ENCODE data around the gene INA.
"Not testable (repeated sequence)": the region's sequence is repeated elsewhere in the genome, so short reads cannot be mapped to it uniquely, and the experiment has no call there.

INA gene

DNA sequence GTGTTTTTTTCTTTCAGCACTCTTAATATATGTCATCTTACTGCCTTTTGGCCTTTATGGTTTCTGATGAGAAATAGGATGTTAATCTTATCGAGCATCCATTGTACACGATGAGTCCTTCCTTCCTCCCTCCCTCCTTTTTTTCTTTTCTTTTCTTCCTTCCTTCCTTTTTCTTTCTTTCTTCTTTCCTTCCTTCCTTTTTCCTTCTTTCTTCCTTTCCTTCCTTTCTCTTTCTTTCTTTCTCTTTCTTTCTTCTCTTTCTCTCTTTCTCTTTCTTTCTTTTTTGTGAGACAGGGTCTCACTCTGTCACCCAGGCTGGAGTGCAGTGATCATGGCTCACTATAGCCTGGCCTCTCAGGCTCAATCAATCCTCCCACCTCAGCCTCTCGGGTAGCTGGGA, 22.8 kb upstream of the INA start:
- TF ChIP-seq MAX (IDR thresholded peaks at IDR 0.05; ENCODE audit: low read depth, low read length) (no peak), MYC (IDR thresholded peaks at IDR 0.05; ENCODE audit: low read depth, low read length) (no peak), POLR2A (IDR thresholded peaks at IDR 0.05; ENCODE audit: extremely low read depth, insufficient read length) (no peak)
- TF ChIP-seq, protein P1, sequence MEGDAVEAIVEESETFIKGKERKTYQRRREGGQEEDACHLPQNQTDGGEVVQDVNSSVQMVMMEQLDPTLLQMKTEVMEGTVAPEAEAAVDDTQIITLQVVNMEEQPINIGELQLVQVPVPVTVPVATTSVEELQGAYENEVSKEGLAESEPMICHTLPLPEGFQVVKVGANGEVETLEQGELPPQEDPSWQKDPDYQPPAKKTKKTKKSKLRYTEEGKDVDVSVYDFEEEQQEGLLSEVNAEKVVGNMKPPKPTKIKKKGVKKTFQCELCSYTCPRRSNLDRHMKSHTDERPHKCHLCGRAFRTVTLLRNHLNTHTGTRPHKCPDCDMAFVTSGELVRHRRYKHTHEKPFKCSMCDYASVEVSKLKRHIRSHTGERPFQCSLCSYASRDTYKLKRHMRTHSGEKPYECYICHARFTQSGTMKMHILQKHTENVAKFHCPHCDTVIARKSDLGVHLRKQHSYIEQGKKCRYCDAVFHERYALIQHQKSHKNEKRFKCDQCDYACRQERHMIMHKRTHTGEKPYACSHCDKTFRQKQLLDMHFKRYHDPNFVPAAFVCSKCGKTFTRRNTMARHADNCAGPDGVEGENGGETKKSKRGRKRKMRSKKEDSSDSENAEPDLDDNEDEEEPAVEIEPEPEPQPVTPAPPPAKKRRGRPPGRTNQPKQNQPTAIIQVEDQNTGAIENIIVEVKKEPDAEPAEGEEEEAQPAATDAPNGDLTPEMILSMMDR (IDR thresholded peaks at IDR 0.05; ENCODE audit: low read depth, low read length), result no peak
- no peak overlapping the region for H3K4me3 ChIP-seq (ENCODE audit: low read depth, low read length)
- DNase-seq (ENCODE audit: low read depth), result no peak

- no peak for DNase-seq (ENCODE audit: low read depth)
- TF ChIP-seq MAX (IDR thresholded peaks at IDR 0.05; ENCODE audit: low read depth, low read length) (no peak), POLR2A (IDR thresholded peaks at IDR 0.05; ENCODE audit: extremely low read depth, insufficient read length) (no peak), MYC (IDR thresholded peaks at IDR 0.05; ENCODE audit: low read depth, low read length) (no peak)
- TF ChIP-seq, protein P1 (IDR thresholded peaks at IDR 0.05; ENCODE audit: low read depth, low read length), result no peak
- H3K4me3 ChIP-seq (ENCODE audit: low read depth, low read length), result no peak overlapping the region
These were observed 22.2 kb upstream of the INA start for GRCh38 chr10:103254538-103255325.

- H3K4me3 ChIP-seq (ENCODE audit: low read depth, low read length), result no peak overlapping the region
- DNase-seq (ENCODE audit: low read depth), result no peak
- TF ChIP-seq MYC (IDR thresholded peaks at IDR 0.05; ENCODE audit: low read depth, low read length) (no peak), MAX (IDR thresholded peaks at IDR 0.05; ENCODE audit: low read depth, low read length) (no peak), POLR2A (IDR thresholded peaks at IDR 0.05; ENCODE audit: extremely low read depth, insufficient read length) (no peak)
- TF ChIP-seq, protein P1 (IDR thresholded peaks at IDR 0.05; ENCODE audit: low read depth, low read length), result no peak
These were observed 20.3 kb upstream of the INA start for GRCh38 chr10:103256613-103257012.

- no peak for DNase-seq (ENCODE audit: low read depth)
- TF ChIP-seq POLR2A (IDR thresholded peaks at IDR 0.05; ENCODE audit: extremely low read depth, insufficient read length), result no peak
- no peak for TF ChIP-seq MAX (IDR thresholded peaks at IDR 0.05; ENCODE audit: low read depth, low read length)
- no peak for TF ChIP-seq MYC (IDR thresholded peaks at IDR 0.05; ENCODE audit: low read depth, low read length)
- TF ChIP-seq, protein P1 (IDR thresholded peaks at IDR 0.05; ENCODE audit: low read depth, low read length), result no peak
- no peak overlapping the region for H3K4me3 ChIP-seq (ENCODE audit: low read depth, low read length)
These were observed 19.1 kb upstream of the INA start for GRCh38 chr10:103257812-103258211.

DNA sequence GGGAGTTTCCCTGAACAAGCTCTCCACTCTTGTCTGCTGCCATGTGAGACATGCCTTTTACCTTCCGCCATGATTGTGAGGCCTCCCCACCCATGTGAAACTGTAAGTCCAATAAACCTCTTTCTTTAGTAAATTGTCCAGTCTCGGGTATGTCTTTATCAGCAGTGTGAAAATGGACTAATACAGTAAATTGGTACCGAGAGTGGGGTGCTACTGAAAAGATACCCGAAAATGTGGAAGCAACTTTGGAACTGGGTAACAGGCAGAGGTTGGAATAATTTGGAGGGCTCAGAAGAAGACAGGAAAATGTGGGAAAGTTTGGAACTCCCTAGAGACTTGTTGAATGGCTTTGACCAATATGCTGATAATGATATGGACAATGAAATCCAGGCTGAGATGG, 18.0 kb upstream of the INA start:
- DNase-seq (ENCODE audit: low read depth); H3K4me3 ChIP-seq (ENCODE audit: low read depth, low read length): not testable (repeated sequence)

- DNase-seq (ENCODE audit: low read depth), result no peak
- TF ChIP-seq, protein P1 (IDR thresholded peaks at IDR 0.05; ENCODE audit: low read depth, low read length), result no peak
- TF ChIP-seq MYC (IDR thresholded peaks at IDR 0.05; ENCODE audit: low read depth, low read length), result no peak
- TF ChIP-seq POLR2A (IDR thresholded peaks at IDR 0.05; ENCODE audit: extremely low read depth, insufficient read length), result no peak
- no peak for TF ChIP-seq MAX (IDR thresholded peaks at IDR 0.05; ENCODE audit: low read depth, low read length)
- H3K4me3 ChIP-seq (ENCODE audit: low read depth, low read length), result no peak overlapping the region
These were observed 16.9 kb upstream of the INA start for GRCh38 chr10:103259989-103260388.
